Left ventricle myocardium superior (tissue), 1 donor: ENCODE results near the gene ITPR1. TPM values are rescaled to one million over a fixed set of nuclear protein-coding genes. Genes with fewer than 3 reads are reported as not detected.
A peak's percentile ranks its signal among the peaks of the same experiment; 100 is the strongest.

ENCODE experiments used
- ATAC-seq: fragments of 200-7000 bp; cut with Tn5 transposase; one replicate; pipeline ENCODE4 v1.9.1; 2020; ENCODE audit warnings: mild to moderate bottlenecking, moderate library complexity
- DNase-seq: peaks from one replicate; pipeline ENCODE4 v3.0.0-alpha.2; 2020
- intact Hi-C: fragments of 100-400 bp; cut with micrococcal nuclease; formaldehyde crosslinking; loops from one replicate; pipeline ENCODE4 v1.11.0; 2022
- total RNA-seq: library from RNA; stranded (reverse); fragmentation: NEBNext Ultra II Directional; extraction: Animal tissue kit (Norgen Biotek cat#: 25700); gene quantifications from one replicate; pipeline ENCODE4 v1.2.1, GENCODE V29; 2021
- donor health status: DM: no; HTN: yes; CAD: no; lungs with severe emphysema.

Gene ITPR1
- total RNA-seq, 1 donor from 2014 or later, result 16.6 TPM

- DNase-seq (no peak), ATAC-seq (no peak)
- intact Hi-C loops, result no loop called here
These were observed 111.5 kb downstream of the ITPR1 start for GRCh38 chr3:4604693-4605092.

DNA sequence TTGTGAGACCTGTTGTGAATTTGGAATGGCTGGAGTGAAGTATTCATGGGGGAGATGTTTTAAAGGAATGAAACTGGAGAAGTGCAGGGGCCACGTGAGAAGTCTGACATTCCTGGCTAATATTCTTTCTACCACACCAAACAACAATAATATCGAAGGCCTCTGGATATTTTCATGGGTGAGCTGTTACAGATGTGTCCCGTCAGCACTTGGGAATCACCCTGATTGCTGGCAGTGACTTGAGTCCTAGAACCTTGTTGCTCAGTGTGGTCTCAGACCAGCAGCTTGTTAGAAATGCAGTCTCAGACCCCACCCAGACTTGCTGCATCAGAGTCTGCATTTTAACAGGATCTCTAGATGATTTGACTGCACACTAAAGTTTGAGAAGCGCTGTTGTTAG is 113.8 kb downstream of the ITPR1 start:
- ATAC-seq, result peak; percentile 77
- DNase-seq, result no peak
- intact Hi-C loops, result no loop called here

GRCh38 chr3:4613366-4613765 is 120.2 kb downstream of the ITPR1 start:
- ATAC-seq, result no peak
- no peak for DNase-seq
- intact Hi-C loops, result no loop called here

DNA sequence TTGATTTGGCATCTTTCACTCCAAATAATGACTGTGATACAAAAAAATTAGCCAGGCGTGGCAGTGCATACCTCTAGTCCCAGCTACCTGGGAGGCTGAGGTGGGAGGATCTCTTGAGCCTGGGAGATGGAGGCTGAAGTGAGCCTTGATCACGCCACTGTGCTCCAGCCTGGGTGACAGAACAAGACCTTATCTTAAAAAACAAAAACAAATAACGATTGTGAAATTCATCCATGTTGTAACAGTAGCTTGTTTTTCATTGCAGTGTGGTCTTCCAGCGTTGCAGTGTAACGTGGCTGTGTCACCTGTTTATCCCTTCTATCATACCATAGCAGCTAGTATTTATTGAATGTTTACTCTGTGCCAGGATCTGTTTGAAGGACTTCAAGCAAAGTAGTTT is 120.9 kb downstream of the ITPR1 start:
- ATAC-seq (no peak), DNase-seq (no peak)
- intact Hi-C loops, result no loop called here

GRCh38 chr3:4614927-4615326 is 121.8 kb downstream of the ITPR1 start:
- intact Hi-C loops, result no loop called here
- DNase-seq (no peak), ATAC-seq (peak; percentile 20)

DNA sequence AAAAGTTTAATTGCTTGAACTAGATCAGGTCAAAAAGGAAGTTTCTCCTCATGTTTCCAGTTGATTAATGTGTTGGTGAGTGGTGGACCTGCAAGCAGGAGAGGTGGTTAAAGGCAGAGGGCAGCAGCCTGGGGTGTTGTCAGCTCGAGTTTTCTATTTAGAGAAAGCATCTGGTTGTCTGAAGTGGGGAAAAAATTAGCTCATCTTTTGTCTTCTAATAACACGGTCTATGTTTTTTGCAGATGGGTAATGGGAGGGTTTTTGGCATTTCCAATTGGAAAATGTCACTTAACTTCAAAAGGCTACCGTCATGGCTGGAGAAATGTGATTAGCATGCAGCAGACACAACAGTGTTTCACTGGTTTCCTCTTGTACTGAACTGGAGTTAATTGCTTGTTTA is 122.6 kb downstream of the ITPR1 start:
- intact Hi-C loops, result no loop called here
- DNase-seq (no peak), ATAC-seq (peak; percentile 86)

DNA sequence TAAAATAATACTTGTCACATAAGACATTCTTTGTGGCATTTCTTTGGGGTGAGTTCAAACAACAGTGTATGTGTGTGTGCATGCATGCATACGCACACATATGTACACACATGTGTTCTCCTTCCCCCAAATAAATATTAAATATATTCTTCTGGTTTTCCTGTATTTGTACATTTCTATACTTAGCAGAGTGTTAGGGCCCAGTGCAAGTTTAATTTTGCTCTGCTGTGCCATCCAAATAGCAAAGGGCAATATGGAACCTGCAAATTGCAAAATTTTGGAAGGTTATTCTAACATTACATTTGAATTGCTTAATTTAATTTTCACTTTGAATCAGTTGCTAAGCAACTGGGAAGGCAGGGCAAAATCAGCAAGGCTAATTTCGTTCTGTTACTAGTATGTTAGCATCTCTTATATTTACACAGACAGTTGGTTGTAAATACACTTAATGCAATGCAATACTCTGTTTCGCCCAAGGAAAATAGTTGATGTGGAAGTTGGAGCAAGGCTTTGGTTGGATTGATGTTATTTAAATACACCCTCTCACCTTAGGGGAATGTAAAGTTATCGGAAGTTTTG is 130.4 kb downstream of the ITPR1 start:
- no peak for ATAC-seq
- DNase-seq, result no peak
- intact Hi-C loops, result no loop called here

DNA sequence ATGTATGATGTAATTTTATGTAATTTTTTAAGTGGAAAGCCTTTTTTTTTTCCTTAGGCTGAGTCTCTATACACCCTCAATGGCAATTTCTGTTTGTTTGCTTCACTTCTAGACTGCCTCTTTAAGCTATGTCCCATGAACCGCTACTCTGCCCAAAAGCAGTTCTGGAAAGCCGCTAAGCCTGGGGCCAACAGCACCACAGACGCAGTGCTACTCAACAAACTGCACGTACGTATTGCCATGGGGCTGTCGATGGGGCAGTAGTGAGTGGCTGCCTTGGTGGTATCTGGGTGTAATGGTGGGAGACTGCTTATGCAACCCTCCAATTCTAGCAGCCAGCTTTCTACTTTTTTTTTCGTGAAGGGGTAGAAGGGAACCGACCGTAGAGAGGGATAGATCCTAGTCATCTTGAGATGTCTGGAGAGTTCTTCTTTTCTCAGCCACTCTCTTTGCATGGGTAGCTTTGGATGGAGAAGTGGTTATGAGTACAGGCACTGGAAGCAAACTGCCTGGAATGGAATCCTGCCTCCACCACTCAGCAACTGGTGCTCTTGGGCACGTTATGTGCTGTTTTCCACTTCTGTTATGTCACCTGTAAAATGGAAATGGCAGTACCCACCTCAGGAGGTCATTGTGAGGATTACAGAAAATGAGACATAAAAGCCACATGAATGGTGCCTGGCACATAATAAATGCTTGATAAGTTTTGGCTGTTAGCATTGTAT is 134.7 kb downstream of the ITPR1 start:
- ATAC-seq (no peak), DNase-seq (no peak)
- intact Hi-C loops, result no loop called here

- no peak for ATAC-seq
- no peak for DNase-seq
These were observed 136.2 kb downstream of the ITPR1 start for GRCh38 chr3:4629095-4630007.

DNA sequence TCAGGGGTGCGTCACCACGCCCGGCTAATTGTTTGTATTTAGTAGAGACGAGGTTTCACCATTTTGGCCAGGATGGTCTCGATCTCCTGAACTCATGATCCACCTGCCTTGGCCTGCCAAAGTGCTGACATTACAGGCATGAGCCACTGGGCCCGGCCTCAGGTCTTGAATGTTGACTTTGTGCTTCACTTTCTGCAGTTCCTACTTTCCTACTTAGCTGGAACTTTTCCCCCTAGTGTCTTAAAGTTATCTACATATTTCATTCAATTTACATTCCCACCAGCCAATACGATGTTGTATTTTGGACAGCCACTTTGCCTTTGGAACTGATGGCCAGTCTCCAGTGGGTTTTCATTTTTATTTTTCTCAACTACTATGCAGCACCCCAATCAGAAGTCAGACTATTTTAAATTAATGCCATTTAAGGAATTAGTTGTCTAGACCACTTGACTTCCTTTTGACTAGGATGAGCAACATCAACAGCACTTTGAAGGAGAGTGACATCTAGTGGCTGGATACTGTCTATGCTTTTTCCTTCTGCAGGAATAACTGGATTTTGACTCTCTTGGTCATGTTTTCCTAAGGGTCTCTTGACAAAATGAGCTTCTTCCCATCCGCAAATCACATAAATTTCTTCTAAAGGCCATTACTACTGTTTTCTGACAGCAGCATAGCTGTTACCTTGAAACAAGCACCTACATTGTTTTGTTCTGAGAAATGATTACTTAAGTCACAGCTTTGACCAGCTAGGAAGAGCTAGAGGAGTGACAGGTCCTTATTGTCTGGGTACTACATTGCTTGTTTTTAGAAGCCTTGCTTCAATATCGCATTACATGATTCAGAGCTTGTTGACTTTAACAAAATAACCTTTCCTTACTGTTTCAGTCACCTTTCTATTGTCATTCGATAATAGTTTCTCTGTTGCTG is 140.2 kb downstream of the ITPR1 start:
- ATAC-seq (peak; percentile 77), DNase-seq (no peak)
- intact Hi-C loops, result loop anchor here (2.0 to 10.0 kb wide), 2 partner anchors 139 to 283 kb away; partner anchors contain the start of gene ITPR1

More at GRCh38 chr3:4629095-4630007, 136.2 kb downstream of the ITPR1 start:
- intact Hi-C loops, result loop anchor here (10.0 kb wide), 1 partner anchor 135 kb away; the partner anchor contains the start of gene ITPR1

- DNase-seq, result no peak
- intact Hi-C loops, result loop anchor here (10.0 kb wide), 1 partner anchor 140 kb away; the partner anchor contains the start of gene ITPR1
- ATAC-seq, result no peak
These were observed 141.7 kb downstream of the ITPR1 start for GRCh38 chr3:4634894-4635293.

- ATAC-seq, result no peak
- intact Hi-C loops, result loop anchor here (10.0 kb wide), 1 partner anchor 142 kb away; the partner anchor contains the start of gene ITPR1
- no peak for DNase-seq
These were observed 144.1 kb downstream of the ITPR1 start for GRCh38 chr3:4637265-4637664.

DNA sequence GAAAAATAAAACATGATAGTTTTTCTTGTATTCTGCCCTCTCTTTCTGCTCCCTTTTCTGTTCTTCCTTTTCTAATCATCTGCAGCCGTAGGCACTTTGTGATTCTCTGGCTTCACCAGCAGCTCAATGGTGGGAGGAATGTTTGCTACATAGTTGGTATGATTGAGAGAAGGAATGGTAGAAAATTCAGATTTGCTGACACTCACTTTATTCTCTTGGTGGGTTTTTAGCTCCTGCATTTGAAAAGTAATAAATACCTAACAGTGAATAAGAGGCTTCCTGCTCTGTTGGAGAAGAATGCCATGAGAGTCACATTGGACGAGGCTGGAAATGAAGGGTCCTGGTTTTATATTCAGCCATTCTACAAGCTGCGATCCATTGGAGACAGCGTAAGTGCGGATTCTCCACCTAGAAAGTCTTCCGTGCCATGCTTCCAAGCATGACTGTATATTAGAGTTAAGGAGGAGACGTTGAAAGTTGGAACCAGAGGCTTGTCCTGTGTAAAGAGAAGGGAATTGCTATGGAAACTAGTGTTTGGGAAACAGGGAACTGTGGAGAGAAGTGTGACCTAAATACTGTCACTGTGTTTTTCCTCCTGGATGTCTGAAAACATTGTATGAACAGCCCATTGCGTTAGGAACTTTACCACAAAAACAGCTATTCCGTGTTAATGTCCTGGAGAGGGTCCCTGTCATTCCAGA is 148.9 kb downstream of the ITPR1 start:
- DNase-seq (no peak), ATAC-seq (no peak)
- intact Hi-C loops, result no loop called here

- ATAC-seq (no peak), DNase-seq (no peak)
- intact Hi-C loops, result no loop called here
These were observed 149.5 kb downstream of the ITPR1 start for GRCh38 chr3:4642611-4643010.

GRCh38 chr3:4643904-4644547 is 150.9 kb downstream of the ITPR1 start:
- intact Hi-C loops, result no loop called here
- ATAC-seq (no peak), DNase-seq (no peak)

DNA sequence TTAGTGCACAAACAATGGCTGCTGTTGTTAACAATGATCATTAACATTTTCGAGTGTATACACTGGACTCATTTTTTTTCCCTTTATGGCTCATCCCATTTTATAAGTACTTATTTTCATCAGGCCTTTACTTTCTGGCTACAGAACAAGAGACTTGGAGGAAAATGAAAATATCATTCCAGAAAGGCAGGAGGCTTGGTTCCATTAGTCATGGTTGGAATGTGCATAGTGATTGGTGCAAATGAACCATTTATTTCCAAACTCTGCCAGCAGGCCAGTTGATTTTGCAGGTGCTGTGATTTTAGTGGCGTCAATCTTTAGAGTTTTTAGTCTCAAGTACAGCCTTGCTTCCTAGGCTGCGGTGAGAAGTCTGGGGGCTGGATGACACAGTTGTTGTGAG is 151.8 kb downstream of the ITPR1 start:
- ATAC-seq (no peak), DNase-seq (no peak)
- intact Hi-C loops, result no loop called here

- intact Hi-C loops, result no loop called here
- no peak for DNase-seq
- no peak for ATAC-seq
These were observed 152.3 kb downstream of the ITPR1 start for GRCh38 chr3:4645468-4645867.

DNA sequence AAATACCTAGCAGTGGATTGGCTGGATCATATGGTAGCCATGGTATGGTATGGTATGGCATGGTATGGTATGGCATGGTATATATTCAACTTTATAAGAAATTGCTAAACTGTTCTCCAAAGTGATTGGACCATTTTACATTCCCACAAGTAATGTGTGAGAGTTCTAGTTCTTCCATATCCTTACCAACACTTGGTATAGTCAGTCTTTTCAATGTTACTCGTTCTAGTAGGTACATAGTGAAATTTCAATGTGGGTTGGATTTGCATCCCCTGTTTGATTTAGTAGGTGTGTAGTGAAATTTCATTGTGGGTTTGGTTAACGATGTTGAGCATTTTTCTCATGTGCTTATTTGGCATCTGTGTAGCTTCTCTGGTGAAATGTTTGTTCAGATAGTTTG is 154.3 kb downstream of the ITPR1 start:
- DNase-seq (no peak), ATAC-seq (no peak)
- intact Hi-C loops, result no loop called here
